ENCODE measurements around the gene RPL38.
"Not testable (repeated sequence)": the region's sequence is repeated elsewhere in the genome, so short reads cannot be mapped to it uniquely, and the experiment has no call there.

RPL38 gene

DNA sequence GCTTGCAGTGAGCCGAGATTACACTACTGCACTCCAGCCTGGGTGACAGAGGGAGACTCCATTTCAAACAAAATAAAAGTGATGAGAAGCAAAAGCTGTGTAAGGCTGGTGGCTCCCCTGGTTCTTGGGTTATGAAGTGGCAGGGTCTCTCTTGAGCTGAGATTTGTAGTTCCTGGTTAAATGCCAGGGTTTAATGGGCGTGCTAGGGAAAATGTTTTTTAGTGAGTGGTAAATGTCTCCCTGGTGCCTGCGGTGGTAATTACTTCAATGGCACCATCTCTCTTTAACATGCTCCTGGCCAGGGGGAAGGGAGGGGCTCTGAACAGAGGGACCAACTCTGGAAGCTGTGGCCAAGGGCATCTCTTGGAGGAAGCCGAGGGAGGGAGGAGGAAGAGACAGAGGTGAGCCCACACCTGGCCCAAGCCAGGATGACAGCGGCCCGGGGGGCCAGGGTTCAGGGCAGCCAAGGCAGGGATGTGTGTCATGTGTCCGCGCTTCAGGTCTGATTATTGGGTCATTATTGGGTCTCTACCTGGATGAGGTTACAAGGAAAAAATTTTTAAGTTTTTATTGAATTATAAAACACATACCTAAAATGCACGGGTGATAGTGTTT lies 17.8 kb upstream of the RPL38 start:
- DNase-seq, result no peak

DNA sequence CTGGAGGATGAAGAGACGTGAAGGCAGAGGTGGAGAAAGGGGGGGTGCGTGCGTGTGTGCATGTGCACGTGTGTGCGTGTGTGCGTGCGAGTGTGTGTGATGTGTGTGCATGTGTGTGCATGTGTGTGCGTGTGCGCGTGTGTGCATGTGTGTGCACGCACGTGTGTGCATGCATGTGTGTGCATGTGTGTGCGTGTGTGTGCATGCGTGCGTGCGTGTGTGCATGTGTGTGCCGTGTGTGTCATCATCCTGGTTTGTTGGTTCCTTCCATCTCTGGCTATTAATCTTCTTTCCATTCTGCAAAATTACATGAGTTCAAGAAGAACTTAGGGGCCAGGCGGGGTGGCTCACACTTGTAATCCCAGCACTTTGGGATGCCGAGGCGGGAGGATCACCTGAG lies 17.0 kb upstream of the RPL38 start:
- DNase-seq, result no peak

- no peak for DNase-seq
Measured at GRCh38 chr17:74187761-74188160, 15.7 kb upstream of the RPL38 start.

DNA sequence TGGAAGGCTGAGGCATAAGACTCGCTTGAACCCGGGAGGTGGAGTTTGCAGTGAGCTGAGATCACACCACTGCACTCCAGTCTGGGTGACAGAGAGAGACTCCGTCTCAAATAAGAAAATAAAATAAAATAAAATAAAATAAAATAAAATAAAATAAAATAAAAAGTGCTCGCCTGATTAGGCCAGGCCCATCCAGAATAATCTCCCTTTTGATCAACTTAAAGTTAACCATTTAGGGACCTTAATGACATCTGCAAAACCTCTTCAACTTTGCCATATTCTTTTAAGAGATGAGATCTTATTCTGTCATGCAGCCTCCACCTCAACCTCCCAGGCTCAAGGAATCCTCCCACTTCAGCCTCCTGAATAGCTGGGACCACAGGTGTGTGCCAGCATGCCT lies 14.8 kb upstream of the RPL38 start:
- DNase-seq, result not testable (repeated sequence)

GRCh38 chr17:74190154-74190553 lies 13.3 kb upstream of the RPL38 start:
- peak; percentile 50 for DNase-seq

DNA sequence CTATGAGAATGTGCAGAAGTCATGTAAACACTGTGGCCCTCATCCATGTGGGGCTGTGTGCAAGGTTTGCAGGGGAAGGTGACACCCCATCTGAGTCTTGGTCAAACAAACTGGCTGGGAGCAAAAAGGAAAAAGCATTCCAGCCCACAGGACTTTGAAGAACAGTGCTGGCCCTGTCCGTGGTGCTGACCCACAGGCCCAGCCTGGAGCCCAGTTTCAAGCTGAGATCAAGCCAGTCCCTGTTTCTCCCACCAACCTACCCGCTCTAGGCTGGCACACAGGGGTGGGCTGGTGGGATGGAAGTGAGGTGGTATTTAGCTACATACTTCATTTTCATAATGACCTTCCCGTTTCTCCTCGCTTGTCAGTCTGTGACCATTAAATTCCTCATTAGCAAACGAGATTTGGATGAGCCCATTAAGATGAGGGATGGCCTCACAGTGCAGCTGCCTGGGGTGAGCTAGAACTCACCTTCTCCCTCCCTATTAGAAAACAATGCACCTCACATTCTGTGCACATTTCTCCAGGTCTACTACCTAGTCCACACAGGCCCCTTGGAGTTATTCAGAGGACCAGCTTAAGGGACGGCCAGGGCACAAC lies 12.6 kb upstream of the RPL38 start:
- no peak for DNase-seq

DNA sequence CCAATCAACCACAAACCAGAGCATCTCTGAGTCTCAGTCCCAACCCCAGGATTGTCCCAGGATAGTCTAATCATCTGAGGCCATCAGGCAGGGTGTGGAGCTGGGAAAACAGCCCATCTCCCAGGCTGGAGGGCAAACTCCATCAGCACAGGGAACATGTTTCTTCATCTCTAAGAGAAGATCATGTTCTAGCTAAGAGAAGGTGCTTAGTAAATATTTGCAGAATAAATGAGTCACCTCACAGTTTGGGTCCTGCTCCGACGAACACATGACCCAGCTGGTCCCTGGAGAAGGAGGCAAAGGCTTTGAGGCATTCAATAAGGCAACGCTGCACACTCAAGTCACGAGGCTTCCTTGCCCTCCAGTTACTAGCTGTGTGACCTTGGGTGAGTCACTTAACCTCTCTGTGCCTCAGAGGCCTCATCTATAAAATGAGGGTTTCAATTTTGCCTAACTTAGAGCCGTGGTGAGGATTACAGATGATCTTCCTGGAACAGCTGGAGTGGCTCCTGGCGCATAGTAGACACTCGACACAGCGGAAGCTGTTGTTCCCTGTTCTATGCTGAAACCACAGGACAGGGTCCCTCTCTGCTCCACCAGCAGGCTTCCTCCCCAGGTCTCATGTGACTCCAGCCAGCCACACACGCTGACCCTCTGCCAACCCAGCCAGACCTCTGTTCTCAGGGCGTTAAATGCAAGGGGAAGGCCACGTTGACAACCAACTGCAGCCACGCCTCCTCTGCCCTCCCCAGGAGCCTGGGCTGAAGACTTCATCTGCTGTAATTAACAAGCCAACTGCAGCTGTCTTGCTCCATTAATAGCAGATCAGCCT lies 10.3 kb upstream of the RPL38 start:
- peak; percentile 23 for DNase-seq

- no peak for DNase-seq
Measured at GRCh38 chr17:74194682-74195081, 8.8 kb upstream of the RPL38 start.

DNA sequence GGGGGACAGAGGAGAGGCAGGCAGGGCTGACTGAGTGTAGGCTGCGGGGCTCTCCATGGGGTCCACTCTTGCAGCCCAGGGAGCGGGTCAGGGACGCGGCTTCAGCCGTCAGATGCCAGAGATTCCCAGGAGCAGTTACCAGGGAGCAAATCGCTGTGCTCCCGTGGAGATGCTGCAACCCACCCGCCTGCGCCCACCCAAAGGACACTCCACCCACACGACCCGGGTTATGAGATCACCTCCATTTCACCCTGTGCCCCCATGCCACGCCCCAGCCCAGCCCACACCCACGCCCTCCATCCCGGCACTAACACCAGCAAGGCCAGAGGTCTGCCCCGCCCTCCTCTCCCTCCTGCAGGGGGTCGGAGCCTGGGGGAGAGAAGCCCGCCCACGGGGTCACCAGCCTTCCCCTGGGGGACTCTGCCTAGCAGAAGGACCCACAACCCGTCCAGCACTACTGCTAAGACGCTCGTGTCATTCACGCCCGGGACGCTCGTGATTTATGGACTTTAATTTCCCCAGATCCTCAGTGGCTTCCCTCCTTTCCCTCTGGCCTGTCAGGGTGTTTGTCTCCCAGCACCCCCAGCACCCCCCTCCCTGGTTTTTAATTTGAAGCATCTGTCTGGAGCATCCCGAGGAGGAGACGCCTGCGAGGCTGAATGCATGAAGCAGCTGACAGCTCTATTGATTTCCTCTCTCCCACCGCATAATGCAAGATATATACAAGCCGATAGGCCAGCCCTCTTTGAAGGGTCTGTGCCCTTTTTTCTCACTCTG lies 6.7 kb upstream of the RPL38 start:
- DNase-seq, result no peak

- no peak for DNase-seq
Measured at GRCh38 chr17:74197801-74198200, 5.7 kb upstream of the RPL38 start.

DNA sequence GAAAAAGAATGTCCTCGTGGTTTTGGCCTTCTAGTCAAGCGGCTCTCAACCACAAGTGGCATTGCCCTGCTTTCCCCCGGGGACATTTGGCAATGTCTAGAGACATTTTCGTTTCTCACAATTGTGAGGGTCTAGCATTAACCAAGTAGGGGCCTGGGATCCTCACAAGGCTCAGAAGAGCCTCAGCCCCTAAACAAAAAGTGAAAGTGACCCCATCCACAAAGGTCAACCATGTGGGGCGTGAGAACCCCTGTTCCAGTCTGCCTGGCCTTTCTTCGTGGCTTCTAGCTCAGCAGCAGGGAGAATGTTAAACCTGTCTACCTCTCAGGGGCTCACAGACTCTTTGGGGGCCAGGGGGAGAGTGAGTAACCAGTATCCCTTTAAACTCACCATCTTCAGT lies 4.8 kb upstream of the RPL38 start:
- no peak for DNase-seq

GRCh38 chr17:74199306-74200092 lies 4.0 kb upstream of the RPL38 start:
- DNase-seq, result peak; percentile 66

DNA sequence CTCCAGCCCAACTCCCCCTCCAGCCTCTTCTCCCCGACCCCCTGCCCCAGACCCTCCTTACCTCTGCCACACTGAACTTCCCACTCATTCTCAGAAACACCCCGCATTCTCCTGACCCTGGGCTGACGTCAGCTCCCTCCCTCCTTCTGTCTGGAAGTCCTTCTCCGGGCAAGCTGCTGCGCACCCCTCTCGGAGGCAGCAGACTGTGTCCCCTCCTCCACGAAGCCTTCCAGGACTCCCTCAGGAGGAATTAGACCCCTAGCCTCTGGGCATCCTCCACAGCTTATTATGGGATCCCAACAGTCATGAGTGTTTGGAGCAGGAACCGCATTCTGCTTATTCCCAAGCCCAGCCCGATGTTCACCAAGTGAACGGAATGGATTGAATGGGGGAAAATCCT lies 3.4 kb upstream of the RPL38 start:
- no peak for DNase-seq

GRCh38 chr17:74201250-74201649 lies 2.2 kb upstream of the RPL38 start:
- DNase-seq, result no peak

DNA sequence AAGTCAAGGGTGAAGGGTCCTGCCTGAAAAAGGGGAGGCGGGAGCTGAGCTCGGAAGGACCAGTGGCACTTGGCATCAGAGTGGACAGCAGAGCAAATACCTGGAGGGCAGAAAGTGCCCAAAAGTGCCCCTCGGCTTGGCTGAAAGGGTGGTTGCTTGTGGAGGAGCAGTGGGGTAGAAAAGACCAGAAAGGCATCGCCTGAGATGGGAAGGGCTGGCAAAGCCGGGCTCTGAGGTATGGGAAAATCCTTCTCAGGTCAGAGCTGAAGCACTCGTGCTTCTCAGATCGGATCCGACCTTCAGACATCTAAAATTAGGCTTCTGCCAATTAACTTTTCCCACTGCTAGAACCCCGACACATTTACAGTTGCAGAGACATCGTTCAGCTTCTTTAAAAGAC lies 1.5 kb upstream of the RPL38 start:
- no peak for DNase-seq

DNA sequence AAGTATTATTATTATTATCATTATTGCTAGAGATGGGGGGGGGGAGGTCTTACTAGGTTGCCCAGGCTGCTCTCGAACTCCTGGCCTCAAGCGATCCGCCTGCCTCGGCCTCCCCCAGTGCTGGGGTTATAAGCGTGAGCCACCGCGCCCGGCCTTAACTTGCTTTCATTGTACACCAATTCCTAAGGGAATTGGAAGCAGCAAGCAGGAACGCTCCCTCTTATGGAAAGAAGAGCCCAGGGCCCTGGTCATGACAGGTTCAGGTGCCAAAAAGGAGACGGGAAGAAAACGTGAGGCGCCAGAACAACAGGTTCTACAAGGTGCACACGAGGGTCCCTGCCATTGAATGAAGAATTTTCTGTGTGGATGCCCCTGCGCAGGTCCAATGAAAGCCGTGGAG lies 540 bp upstream of the RPL38 start:
- no peak for DNase-seq

DNA sequence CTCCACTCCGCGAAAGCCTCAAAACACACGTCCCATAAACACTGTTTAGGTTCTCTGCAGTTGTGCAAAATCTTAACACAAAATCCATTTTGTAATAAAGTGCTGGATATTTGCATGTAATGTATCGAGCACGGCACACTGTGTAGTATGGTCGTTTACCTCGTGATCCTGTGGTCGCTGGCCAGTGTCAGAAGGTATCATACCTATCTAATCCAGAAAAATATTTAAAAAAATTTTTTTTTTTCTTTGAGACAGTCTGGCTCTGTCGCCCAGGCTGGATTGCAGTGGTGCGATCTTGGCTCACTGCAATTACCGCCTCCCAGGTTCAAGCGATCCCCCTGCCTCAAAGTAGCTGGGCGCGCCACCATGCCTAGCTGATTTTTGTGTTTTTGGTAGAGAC lies 996 bp downstream of the RPL38 start:
- DNase-seq, result no peak

DNA sequence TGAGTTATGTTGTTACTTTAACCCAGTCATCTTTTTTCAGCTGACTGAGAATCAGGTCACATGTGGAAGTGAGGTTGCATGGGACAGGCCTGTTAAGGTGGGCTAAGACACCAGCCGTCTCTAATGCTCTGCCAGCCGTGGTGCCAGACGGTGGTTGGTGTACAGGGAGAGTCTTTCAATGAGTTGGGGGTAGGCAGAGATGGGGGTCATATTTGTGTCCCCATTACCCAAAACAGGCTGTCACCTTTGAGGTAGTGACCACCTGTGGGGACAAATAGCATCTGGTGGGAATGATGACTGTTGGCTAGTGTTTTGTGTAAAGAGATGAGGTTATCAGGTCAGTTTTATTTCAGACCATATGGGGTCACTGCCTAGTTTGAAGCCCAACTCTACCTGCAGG lies 1.8 kb downstream of the RPL38 start:
- no peak for DNase-seq

GRCh38 chr17:74206332-74206818 lies 2.9 kb downstream of the RPL38 start:
- DNase-seq, result peak; percentile 20

- DNase-seq, result peak; percentile 84
Measured at GRCh38 chr17:74210191-74211140, 7.0 kb downstream of the RPL38 start.
